22Rv1 (cell line): ENCODE data around the gene GLYR1.

Experiments
- ZFX ChIP-seq: fragments of 450-650 bp; IDR thresholded peaks from 2 replicates; pipeline ENCODE4 v1.6.1; 2017; ENCODE audit warnings: antibody characterized with exemption, borderline replicate concordance
- TF ChIP-seq, protein P1 (sequence below): fragments of 450-650 bp; IDR thresholded peaks from 2 replicates; pipeline ENCODE4 v1.5.1; 2017; ENCODE audit warnings: mild to moderate bottlenecking

DNA sequence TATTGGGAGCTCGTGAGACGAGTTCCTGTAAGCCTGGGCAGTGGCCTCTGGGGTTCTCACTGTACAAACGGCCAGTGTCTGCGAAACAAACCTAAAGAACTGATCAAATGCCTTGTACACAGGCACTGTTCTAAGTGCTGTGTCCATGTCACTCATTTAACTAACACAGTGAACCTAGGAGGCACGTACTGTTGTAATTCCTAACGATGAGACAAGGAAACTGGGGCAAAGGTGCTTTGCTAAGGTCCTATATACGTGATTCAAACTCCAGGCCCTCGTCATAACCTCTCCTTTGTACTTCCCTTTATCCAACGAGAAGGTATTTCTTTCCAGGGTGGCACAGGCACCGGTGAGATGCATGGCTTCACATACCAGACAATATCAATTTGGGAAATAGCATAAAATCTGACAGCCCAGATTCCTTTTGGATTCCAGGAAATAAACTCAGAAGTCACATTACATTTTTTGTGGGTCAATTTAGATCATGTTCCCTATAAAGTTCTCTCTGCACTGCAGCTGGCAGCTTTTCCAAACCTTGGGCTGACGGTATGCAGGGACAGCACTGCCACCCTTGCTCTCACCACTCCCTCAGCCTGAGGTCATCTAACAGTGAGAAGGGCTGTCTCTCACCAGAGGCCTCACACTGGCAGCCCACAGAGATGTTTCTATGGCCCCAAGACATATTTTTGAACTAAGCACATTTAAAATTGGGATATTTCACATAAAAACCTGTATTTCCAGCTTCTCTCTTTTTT lies 18.3 kb downstream of the GLYR1 start:
- TF ChIP-seq, protein P1, sequence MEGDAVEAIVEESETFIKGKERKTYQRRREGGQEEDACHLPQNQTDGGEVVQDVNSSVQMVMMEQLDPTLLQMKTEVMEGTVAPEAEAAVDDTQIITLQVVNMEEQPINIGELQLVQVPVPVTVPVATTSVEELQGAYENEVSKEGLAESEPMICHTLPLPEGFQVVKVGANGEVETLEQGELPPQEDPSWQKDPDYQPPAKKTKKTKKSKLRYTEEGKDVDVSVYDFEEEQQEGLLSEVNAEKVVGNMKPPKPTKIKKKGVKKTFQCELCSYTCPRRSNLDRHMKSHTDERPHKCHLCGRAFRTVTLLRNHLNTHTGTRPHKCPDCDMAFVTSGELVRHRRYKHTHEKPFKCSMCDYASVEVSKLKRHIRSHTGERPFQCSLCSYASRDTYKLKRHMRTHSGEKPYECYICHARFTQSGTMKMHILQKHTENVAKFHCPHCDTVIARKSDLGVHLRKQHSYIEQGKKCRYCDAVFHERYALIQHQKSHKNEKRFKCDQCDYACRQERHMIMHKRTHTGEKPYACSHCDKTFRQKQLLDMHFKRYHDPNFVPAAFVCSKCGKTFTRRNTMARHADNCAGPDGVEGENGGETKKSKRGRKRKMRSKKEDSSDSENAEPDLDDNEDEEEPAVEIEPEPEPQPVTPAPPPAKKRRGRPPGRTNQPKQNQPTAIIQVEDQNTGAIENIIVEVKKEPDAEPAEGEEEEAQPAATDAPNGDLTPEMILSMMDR: no peak
- TF ChIP-seq ZFX: no peak
